ENCODE measurements around the gene SLIRP.

SLIRP gene

DNA sequence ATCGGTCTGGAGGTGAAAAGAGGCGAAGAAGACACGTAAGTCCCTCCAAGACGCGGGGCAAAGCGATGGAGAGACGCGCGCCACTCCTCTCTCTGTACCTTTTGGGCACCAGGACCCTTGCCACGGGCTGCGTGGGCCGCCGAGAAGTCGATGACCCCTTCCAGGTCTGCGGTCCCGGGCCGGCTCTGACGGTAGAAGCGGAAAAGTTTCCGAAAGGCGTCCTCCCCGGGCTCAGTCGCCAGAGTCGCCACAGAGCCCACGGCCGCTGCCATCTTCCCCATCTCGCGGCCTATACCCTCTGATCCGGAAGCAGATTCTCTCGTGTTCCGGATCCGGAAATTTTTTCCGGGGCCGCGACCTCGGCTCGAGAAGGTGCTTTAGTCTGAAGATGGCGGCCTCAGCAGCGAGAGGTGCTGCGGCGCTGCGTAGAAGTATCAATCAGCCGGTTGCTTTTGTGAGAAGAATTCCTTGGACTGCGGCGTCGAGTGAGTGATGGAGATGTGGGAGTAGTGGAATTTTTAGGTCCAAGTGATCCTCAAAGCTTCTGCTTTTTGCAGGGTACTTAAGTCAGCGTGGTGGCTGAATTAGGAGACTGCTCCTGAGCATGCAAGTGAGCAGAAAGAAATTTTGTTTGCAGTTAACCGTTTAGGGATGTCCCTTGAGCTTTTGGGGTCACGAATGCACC lies at the start of gene SLIRP, which contains the start of gene ALKBH1 (continued):
- TF ChIP-seq ZBTB11 (tag by site-specific recombination; conservative IDR thresholded peaks at IDR 0.05; ENCODE audit: low read depth) (peak; percentile 90), ZNF473 (tag by site-specific recombination; IDR thresholded peaks at IDR 0.05) (no peak), ZNF701 (tag by site-specific recombination; IDR thresholded peaks at IDR 0.05) (no peak), GLIS1 (tag by site-specific recombination; IDR thresholded peaks at IDR 0.05) (no peak), ZNF639 (tag by site-specific recombination; IDR thresholded peaks at IDR 0.05) (0 out of 2 replicates have a peak, but pooled peaks have one; percentile 21), ZNF18 (tag by site-specific recombination; IDR thresholded peaks at IDR 0.05) (no peak), ZNF571 (tag by site-specific recombination; IDR thresholded peaks at IDR 0.05) (no peak), PRDM1 (tag by site-specific recombination; IDR thresholded peaks at IDR 0.05) (no peak), ZNF777 (tag by site-specific recombination; IDR thresholded peaks at IDR 0.05; ENCODE audit: borderline replicate concordance) (no peak), ZNF302 (tag by site-specific recombination; IDR thresholded peaks at IDR 0.05; ENCODE audit: low read depth) (no peak), ZNF280C (tag by site-specific recombination; IDR thresholded peaks at IDR 0.05) (no peak), ZNF132 (tag by site-specific recombination; IDR thresholded peaks at IDR 0.05; ENCODE audit: borderline replicate concordance) (no peak), ZNF529 (tag by site-specific recombination; IDR thresholded peaks at IDR 0.05; ENCODE audit: insufficient replicate concordance) (no peak), ZBTB6 (tag by site-specific recombination; IDR thresholded peaks at IDR 0.05) (no peak), ZNF324 (tag by site-specific recombination; IDR thresholded peaks at IDR 0.05) (no peak), ZNF274 (IDR thresholded peaks at IDR 0.05; ENCODE audit: low read length) (no peak), ZNF274 (tag by site-specific recombination; IDR thresholded peaks at IDR 0.05; ENCODE audit: borderline replicate concordance) (no peak), ZNF202 (tag by site-specific recombination; IDR thresholded peaks at IDR 0.05; ENCODE audit: borderline replicate concordance) (no peak), ZNF768 (tag by site-specific recombination; IDR thresholded peaks at IDR 0.05) (no peak)
- TF ChIP-seq, protein P1, sequence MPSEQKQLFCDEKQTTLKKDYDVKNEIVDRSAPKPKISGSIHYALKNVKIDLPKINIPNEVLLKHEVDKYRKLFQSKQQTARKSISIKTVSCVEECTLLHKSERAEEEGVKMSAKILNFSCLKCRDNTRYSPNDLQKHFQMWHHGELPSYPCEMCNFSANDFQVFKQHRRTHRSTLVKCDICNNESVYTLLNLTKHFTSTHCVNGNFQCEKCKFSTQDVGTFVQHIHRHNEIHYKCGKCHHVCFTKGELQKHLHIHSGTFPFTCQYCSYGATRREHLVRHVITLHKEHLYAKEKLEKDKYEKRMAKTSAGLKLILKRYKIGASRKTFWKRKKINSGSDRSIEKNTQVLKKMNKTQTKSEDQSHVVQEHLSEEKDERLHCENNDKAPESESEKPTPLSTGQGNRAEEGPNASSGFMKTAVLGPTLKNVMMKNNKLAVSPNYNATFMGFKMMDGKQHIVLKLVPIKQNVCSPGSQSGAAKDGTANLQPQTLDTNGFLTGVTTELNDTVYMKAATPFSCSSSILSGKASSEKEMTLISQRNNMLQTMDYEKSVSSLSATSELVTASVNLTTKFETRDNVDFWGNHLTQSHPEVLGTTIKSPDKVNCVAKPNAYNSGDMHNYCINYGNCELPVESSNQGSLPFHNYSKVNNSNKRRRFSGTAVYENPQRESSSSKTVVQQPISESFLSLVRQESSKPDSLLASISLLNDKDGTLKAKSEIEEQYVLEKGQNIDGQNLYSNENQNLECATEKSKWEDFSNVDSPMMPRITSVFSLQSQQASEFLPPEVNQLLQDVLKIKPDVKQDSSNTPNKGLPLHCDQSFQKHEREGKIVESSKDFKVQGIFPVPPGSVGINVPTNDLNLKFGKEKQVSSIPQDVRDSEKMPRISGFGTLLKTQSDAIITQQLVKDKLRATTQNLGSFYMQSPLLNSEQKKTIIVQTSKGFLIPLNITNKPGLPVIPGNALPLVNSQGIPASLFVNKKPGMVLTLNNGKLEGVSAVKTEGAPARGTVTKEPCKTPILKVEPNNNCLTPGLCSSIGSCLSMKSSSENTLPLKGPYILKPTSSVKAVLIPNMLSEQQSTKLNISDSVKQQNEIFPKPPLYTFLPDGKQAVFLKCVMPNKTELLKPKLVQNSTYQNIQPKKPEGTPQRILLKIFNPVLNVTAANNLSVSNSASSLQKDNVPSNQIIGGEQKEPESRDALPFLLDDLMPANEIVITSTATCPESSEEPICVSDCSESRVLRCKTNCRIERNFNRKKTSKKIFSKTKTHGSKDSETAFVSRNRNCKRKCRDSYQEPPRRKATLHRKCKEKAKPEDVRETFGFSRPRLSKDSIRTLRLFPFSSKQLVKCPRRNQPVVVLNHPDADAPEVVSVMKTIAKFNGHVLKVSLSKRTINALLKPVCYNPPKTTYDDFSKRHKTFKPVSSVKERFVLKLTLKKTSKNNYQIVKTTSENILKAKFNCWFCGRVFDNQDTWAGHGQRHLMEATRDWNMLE (tag by site-specific recombination; conservative IDR thresholded peaks at IDR 0.05; ENCODE audit: low read depth) = peak; percentile 98
- TF ChIP-seq, protein P2, sequence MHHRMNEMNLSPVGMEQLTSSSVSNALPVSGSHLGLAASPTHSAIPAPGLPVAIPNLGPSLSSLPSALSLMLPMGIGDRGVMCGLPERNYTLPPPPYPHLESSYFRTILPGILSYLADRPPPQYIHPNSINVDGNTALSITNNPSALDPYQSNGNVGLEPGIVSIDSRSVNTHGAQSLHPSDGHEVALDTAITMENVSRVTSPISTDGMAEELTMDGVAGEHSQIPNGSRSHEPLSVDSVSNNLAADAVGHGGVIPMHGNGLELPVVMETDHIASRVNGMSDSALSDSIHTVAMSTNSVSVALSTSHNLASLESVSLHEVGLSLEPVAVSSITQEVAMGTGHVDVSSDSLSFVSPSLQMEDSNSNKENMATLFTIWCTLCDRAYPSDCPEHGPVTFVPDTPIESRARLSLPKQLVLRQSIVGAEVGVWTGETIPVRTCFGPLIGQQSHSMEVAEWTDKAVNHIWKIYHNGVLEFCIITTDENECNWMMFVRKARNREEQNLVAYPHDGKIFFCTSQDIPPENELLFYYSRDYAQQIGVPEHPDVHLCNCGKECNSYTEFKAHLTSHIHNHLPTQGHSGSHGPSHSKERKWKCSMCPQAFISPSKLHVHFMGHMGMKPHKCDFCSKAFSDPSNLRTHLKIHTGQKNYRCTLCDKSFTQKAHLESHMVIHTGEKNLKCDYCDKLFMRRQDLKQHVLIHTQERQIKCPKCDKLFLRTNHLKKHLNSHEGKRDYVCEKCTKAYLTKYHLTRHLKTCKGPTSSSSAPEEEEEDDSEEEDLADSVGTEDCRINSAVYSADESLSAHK (tag by site-specific recombination; IDR thresholded peaks at IDR 0.05) = no peak

All from HEK293 (cell line).